Gastroesophageal sphincter (tissue), 4 donors: ENCODE results near the gene MARCHF2. TPM values are rescaled to one million over a fixed set of nuclear protein-coding genes. Genes with fewer than 3 reads are reported as not detected.
"Not testable (repeated sequence)": the region's sequence is repeated elsewhere in the genome, so short reads cannot be mapped to it uniquely, and the experiment has no call there.

Experiments
- ATAC-seq: fragments of 150-250 bp; one replicate; pipeline ENCODE4 v1.9.1; 2016; ENCODE audit warnings: mild to moderate bottlenecking, moderate library complexity
- H3K27ac ChIP-seq, 4 donors: fragments of 200-600 bp; sonication (generic) in 3 of 4; 1 replicate in 3 of 4; 2 replicates in 1 of 4; pipeline ENCODE4 v1.5.1; 2016 to 2019
- H3K27me3 ChIP-seq: fragments of 200-600 bp; sonication (generic); one replicate; pipeline ENCODE4 v1.5.1; 2019
- H3K36me3 ChIP-seq, 2 donors: fragments of 200-600 bp; sonication (generic); one replicate each; pipeline ENCODE4 v1.5.1; 2019; ENCODE audit warnings: control low read depth in 1 of 2
- H3K4me1 ChIP-seq, 3 donors: fragments of 200-600 bp; sonication (generic); 1 replicate in 2 of 3; 2 replicates in 1 of 3; pipeline ENCODE4 v1.5.1; 2016 to 2019; ENCODE audit warnings: control low read depth in 2 of 3
- H3K4me3 ChIP-seq, 2 donors: fragments of 200-600 bp; sonication (generic); one replicate each; pipeline ENCODE4 v1.5.1; 2019; ENCODE audit warnings: mild to moderate bottlenecking in 1 of 2, moderate library complexity in 1 of 2
- H3K9me3 ChIP-seq, 3 donors: fragments of 200-600 bp; sonication (generic); one replicate each; pipeline ENCODE4 v1.5.1; 2017 to 2019; ENCODE audit warnings: control low read depth in 2 of 3
- EP300 ChIP-seq: sonication (generic); formaldehyde crosslinking; IDR thresholded peaks from one replicate; pipeline ENCODE4 v1.6.1; 2017; ENCODE audit warnings: antibody characterized with exemption, mild to moderate bottlenecking
- POLR2A ChIP-seq, 2 donors: fragments of 450-650 bp; IDR thresholded peaks; one replicate each; pipeline ENCODE4 v1.6.1; 2017; ENCODE audit warnings: antibody characterized with exemption in 2 of 2, mild to moderate bottlenecking in 2 of 2, moderate library complexity in 1 of 2
- POLR2AphosphoS5 ChIP-seq: sonication (generic); formaldehyde crosslinking; IDR thresholded peaks from one replicate; pipeline ENCODE4 v1.6.1; 2017; ENCODE audit warnings: antibody characterized with exemption
- WGBS, 2 donors: methylation state at CpG; one replicate each; pipeline ENCODE4 v1.1.5; 2018; ENCODE audit warnings: low coverage in 1 of 2; 5-methylcytosine and 5-hydroxymethylcytosine counted together
- total RNA-seq, 4 donors: library from RNA; depleted of rRNA; stranded (reverse); fragments of >200 nt; gene quantifications; one replicate each; pipeline ENCODE4 v1.1.0, GENCODE V29; 2016
- TF ChIP-seq, protein P1 (sequence below), 4 experiments: fragments of 200-600 bp in 2 of 4; fragments of 450-650 bp in 2 of 4; sonication (generic) in 1 of 4; IDR thresholded peaks; one replicate each; pipeline ENCODE4 v1.5.1; 2017 to 2019; ENCODE audit warnings: antibody characterized with exemption in 4 of 4, mild to moderate bottlenecking in 2 of 4, moderate library complexity in 2 of 4

The MARCHF2 gene
- total RNA-seq, 4 donors from 2014 or later = 125 to 330 (median 237) TPM

DNA sequence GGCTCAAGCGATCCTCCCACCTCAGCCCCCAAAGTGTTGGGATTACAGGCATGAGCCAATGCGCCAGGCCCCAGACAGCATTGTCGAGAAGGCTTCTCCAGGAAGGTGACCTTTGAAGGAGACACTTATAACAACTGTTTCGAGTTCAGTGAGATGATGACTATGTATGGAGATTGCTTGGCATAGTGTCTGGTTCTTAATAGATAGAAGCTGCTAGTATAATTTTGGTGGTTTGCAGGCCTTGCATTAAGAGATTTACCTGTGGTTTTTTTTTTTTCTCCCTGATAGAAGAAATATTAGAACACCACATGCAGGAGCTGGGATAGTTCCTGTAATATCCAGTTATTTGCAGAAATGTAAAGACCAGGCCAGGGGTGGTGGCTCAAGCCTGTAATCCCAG lies 3.7 kb downstream of the MARCHF2 start:
- H3K4me1 ChIP-seq = peaks cover 0 to 62% (median 23%) of the 10 kb centered on the region in 3 donors
- 43 to 46% methylated on average over 1 to 4 of the region's 4 CpGs for WGBS, 2 donors

GRCh38 chr19:8421484-8422461 lies 8.7 kb downstream of the MARCHF2 start:
- no peak for ATAC-seq
- Histone ChIP-seq H3K27ac (peak overlapping the region in 3 of 4 donors; percentile 4 to 29 (median 22)), H3K27me3 (no peaks in the 10 kb centered on the region), H3K4me3 (no peak overlapping the region), H3K9me3 (no peaks in the 10 kb centered on the region), H3K4me1 (peaks cover 0 to 50% (median 23%) of the 10 kb centered on the region in 3 donors), H3K36me3 (peaks cover 0 to 26% of the 10 kb centered on the region in 2 donors)
- WGBS, 2 donors = 70 to 88% methylated on average over 6 to 7 of the region's 28 CpGs
- TF ChIP-seq POLR2AphosphoS5 (no peak), EP300 (no peak), POLR2A (IDR thresholded peaks at IDR 0.05) (no peak)

More for the DNA sequence above, 3.7 kb downstream of the MARCHF2 start:
- Histone ChIP-seq H3K9me3 (no peaks in the 10 kb centered on the region), H3K27me3 (no peaks in the 10 kb centered on the region), H3K27ac (peak overlapping the region; percentile 4 to 88 (median 59)), H3K36me3 (peaks cover 0 to 4% of the 10 kb centered on the region in 2 donors), H3K4me3 (no peak overlapping the region)
- TF ChIP-seq POLR2AphosphoS5 (no peak), POLR2A (IDR thresholded peaks at IDR 0.05) (no peak), EP300 (no peak)
- TF ChIP-seq, protein P1, sequence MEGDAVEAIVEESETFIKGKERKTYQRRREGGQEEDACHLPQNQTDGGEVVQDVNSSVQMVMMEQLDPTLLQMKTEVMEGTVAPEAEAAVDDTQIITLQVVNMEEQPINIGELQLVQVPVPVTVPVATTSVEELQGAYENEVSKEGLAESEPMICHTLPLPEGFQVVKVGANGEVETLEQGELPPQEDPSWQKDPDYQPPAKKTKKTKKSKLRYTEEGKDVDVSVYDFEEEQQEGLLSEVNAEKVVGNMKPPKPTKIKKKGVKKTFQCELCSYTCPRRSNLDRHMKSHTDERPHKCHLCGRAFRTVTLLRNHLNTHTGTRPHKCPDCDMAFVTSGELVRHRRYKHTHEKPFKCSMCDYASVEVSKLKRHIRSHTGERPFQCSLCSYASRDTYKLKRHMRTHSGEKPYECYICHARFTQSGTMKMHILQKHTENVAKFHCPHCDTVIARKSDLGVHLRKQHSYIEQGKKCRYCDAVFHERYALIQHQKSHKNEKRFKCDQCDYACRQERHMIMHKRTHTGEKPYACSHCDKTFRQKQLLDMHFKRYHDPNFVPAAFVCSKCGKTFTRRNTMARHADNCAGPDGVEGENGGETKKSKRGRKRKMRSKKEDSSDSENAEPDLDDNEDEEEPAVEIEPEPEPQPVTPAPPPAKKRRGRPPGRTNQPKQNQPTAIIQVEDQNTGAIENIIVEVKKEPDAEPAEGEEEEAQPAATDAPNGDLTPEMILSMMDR (IDR thresholded peaks at IDR 0.05) = no peak
- no peak for ATAC-seq

DNA sequence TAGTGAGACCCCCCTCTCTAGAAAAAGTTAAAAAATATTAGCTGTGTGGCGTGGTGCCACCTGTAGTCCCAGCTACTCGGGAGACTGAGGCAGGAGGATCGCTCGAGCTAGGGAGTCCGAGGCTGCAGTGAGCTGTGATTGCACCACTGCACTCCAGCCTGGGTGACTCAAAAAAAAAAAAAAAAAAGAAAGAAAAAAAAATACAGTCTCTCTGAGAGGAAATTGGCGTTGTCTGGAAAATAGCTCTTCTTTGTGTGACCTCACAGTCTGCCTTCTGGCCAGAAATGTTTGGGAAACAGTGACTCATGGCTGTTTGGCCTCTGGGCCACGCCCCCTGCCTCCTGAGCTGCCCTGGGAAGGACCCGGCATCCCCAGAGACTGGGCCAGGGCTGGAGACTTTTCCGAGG lies 10.7 kb downstream of the MARCHF2 start:
- H3K4me3 ChIP-seq = peak overlapping the region in 1 of 2 donors; percentile 5
- TF ChIP-seq EP300 = no peak
- peak in 1 of 2 donors; percentile 22 for TF ChIP-seq POLR2A (IDR thresholded peaks at IDR 0.05)
- peak; percentile 92 for TF ChIP-seq POLR2AphosphoS5
- TF ChIP-seq, protein P1 (IDR thresholded peaks at IDR 0.05) = no peak
- WGBS, 2 donors = 6 to 15% methylated on average over 3 to 7 of the region's 9 CpGs
- no peaks in the 10 kb centered on the region for H3K9me3 ChIP-seq
- peaks cover 0 to 29% (median 16%) of the 10 kb centered on the region in 3 donors for H3K4me1 ChIP-seq
- peak overlapping the region; percentile 51 to 93 (median 82) for H3K27ac ChIP-seq
- ATAC-seq = peak; percentile 99
- no peaks in the 10 kb centered on the region for H3K27me3 ChIP-seq
- peaks cover 0 to 46% of the 10 kb centered on the region in 2 donors for H3K36me3 ChIP-seq

- Histone ChIP-seq H3K36me3 (peaks cover 0 to 61% of the 10 kb centered on the region in 2 donors), H3K4me1 (peaks cover 0 to 26% (median 16%) of the 10 kb centered on the region in 3 donors), H3K27ac (peak overlapping the region in 2 of 4 donors; percentile 82 to 83)
- H3K9me3 ChIP-seq, H3K27me3 ChIP-seq, H3K4me3 ChIP-seq, ATAC-seq: not testable (repeated sequence)
- WGBS, 2 donors = 90 to 97% methylated on average over 4 to 6 of the region's 6 CpGs
Measured at GRCh38 chr19:8425331-8425730, 12.2 kb downstream of the MARCHF2 start.

GRCh38 chr19:8426283-8426682 lies 13.2 kb downstream of the MARCHF2 start:
- 90 to 91% methylated on average over 5 to 7 of the region's 7 CpGs for WGBS, 2 donors
- H3K4me1 ChIP-seq = peaks cover 0 to 26% (median 16%) of the 10 kb centered on the region in 3 donors
- no peak overlapping the region for H3K4me3 ChIP-seq
- H3K9me3 ChIP-seq = no peaks in the 10 kb centered on the region
- H3K36me3 ChIP-seq = peaks cover 0 to 70% of the 10 kb centered on the region in 2 donors
- ATAC-seq = no peak
- H3K27ac ChIP-seq = no peak overlapping the region
- no peak for TF ChIP-seq POLR2A (IDR thresholded peaks at IDR 0.05)
- no peak for TF ChIP-seq EP300
- TF ChIP-seq, protein P1 (IDR thresholded peaks at IDR 0.05) = no peak
- TF ChIP-seq POLR2AphosphoS5 = no peak
- no peaks in the 10 kb centered on the region for H3K27me3 ChIP-seq
